Measurements from ENCODE around the gene ENHO.
"Not testable (repeated sequence)": the region's sequence is repeated elsewhere in the genome, so short reads cannot be mapped to it uniquely, and the experiment has no call there.

The ENHO gene

DNA sequence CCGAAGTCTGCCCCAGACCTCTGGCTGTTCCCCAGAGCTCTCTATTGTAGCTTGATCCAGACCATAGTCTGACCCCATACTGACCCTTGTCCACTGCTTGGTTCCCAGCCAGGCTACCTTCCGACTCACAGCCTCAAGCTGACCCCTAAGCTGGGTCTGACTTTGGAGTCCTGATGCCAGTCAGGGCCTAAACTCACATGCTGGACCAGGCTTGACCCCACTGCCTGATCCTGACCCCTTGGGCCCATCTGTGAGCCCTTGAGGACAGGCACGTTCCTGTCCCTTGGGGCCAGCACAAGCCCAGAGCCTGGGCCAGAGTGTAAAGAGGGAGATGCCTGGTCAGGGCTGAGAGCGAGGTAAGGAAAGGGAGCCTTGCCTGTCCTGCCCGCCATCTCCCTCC, 32.7 kb upstream of the ENHO start:
- no peak for DNase-seq (ENCODE audit: low read depth in 2 of 2)

DNA sequence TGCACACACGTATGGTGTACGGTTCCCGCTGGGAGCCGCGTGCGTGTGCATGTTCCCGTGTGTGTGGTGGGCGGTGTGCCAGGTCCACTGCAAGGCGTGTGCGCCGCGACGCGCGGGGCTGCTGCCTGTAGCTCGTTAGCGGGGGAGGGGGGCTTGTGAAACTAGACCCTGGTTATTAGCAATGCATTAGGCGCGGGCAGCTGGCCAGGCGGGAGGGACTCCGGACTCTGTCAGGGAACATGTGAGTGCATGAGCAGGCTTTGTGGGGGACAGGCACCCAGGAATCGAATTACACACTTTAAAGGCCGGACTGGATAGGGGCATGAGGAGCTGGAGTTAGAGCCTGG, 32.2 kb upstream of the ENHO start:
- no peak for DNase-seq (ENCODE audit: low read depth in 2 of 2)

DNA sequence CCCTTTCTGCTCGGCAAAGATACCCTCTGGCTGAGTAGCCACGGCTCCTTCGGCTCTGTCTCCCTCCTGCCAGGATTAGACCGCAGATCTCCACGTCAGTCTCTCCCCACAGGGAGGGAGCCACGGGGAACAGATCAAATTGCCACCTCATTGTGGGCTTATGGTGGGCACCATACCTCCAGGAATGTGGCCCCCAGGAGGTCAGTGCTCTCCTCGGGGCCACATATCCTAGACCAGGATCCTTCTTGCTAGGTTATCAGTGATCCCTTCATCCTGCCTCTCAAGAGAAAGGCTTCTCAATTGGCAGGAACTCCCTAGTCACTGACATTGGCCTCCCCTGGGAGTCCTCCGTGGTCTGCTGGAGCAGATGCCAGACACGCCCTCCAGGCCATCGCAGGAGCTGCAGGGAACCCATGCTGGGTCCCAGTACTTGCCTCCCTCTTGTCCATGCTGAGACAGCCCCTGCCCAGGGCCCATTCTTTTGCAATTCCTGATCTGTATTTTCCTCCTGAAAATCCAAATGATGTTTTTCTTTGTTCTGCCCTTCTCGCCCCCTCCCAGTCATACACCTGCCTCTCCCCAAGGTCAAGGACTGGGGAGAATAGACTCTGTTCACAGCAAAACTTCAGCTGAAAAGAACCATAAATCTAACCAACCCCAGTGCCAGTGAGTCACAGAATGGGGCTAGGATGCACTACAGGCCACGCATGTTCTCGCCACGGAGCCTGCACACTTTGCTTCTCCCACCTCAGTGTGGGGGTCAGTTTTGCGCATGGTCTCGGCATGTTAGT, 31.6 kb upstream of the ENHO start:
- no peak for DNase-seq (ENCODE audit: low read depth in 2 of 2)

DNA sequence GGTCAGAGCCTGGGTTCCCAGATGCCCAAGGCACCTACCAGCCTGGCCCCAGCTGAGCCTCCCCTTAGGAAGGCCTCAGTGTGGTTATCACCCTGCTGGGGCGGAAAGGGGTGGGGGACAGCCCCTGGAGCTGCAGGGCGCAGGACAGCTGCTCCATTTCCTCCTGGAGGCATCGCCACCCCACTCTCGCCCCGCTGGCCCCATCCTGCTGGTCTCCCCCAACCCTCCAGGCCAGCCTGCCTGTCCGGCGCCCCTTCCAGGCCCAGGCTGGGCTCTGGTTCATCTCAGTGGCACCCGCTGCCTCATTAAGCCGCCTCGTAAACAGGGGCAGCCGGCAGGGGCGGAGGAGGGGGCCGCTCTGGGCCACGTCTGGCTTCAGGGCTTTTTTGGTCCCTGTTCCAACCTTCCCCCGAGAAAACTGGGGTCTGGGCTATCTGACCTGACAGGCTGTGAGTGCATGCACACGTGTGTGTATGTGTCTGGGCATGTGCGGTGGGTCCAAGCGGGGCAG, 30.8 kb upstream of the ENHO start:
- no peak for DNase-seq (ENCODE audit: low read depth in 2 of 2)

DNA sequence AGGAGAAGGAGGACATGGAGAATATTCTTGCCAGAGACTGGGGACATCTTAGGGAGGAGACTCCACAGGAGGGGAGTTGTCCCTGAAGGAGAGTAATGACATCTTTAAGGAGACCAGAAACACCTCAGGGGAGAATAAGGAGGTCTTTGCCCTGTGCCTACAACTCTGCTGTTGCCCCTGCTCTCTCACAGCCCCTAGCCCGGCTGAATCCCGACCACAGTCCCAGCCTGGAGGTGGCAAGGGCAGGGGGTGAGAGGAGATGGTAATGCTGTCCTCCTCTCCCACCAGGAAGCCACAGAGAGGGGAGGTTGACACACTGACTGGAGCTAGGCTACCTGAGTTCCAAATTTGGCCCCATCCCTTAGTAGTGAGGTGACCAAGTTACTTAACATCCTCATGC, 30.2 kb upstream of the ENHO start:
- no peak for DNase-seq (ENCODE audit: low read depth in 2 of 2)

DNA sequence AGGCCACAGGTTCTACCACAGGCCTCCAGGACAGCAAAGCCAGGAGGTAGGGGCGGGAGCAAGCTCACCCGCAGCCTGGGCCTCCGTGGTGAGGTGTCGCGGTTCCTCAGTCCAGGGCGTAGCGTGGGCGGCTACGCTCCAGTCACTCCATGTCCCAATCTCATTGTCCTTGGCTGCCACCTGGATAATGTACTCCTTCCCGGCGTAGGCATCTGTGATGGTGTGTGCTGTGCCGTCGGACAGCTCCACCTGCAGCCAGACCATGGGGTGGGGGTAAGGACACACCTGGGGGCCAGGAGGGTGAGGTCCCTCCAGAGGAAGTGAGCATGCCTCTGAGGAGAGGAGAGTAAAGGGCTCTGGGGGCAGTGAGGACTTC, 29.8 kb upstream of the ENHO start:
- DNase-seq (ENCODE audit: low read depth in 2 of 2), result no peak

DNA sequence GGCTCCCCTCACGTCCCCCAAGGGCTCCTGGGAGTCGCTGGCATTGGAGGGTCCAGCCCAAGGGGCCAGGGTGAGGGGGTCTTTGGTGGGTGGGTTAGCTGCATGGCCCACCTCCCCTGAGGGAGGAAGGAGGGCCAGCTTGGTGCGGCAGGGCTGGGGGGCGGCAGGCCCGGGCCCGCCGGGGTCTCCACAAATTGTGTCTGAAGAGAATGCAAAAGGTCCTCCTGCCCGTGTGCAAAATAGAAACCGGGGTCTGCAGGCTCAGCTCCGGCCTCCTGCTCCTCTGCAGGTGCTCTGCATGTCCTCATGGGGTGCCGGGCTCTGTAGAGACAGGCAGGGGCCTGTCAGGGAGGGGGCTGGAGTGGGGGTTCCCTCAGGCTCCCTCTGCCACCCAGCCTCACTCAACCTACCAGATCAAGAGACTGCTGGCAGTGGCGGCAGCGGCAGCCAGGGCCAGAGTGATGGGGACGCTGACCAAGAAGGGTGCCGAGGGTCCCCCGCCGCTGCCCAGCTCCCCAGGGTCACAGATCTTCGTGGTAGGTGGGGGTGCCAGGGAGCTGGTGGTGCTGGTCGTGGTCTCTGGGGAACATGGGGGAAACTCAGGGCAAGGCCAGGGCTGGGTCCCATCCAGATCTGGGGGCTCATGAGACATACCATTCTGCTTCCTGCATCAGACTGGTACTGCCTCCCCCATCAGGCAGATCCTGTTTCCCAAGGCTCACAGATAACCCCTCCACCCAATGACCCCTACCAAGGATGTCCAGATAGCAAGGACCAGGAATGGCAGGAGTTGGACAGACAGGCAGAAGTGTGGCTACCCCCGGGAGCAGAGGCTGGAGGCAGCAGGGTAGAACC, 29.2 kb upstream of the ENHO start:
- no peak for DNase-seq (ENCODE audit: low read depth in 2 of 2)

DNA sequence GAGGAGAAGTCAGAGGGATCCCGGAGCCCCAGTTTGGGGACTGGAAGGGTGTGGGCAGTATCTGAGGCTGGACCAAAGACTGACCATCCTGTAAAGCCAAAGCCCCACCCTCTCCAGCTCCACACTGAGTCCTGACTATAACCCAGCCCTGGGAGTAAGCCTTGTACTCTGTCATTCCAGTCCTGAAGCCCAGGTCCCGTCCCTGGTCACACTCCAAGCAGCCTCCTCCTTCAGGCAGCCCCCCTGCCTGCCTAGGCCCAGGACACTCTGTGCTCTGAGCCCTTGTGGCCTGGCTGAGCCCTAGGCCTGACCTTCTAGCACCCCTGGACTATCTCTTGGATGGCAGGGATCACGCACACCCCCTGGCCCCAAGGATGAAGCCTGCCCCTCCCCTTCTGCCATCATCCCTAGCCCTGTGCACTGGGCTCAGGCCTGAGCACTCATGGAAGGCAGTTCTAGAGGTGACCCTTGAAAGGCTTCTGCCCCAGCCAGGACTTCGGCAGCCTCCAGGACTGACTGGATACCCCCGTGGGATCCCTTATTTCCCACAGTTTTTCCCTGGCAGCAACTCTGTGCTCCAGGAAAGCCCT, 28.0 kb upstream of the ENHO start:
- DNase-seq (ENCODE audit: low read depth in 2 of 2), result no peak

DNA sequence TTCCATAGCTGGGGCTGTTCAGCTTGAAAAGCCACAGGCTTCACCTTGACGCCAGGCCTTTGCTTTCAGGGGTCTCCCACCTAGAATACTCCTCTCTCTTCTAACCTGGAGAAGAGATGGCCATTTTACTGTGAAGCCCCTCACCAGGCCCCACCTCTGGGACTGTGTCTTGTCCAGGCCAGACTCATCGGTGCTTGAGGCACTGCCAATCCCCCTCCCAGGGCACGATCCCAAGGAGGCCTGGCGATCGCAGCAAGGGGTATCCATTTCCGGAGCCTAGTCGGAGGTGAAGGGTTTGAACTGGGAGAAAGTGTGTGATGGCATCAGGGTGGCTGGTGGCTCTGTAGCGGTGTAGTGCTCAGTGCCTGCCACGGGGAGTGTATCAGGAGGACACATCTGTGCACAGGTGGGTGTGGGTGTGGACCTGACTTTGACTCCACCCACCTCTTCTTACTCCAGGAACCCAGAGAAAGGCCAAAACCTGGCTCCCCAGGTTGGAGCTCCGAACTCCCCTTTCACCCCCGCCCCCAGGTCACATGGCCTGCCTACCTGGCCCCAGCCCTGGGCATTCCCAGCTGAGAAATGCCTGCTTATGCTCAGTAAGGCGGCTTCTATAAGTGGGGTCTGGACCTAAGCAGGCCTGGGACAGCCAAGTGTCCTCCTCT, 27.4 kb upstream of the ENHO start:
- no peak for DNase-seq (ENCODE audit: low read depth in 2 of 2)

DNA sequence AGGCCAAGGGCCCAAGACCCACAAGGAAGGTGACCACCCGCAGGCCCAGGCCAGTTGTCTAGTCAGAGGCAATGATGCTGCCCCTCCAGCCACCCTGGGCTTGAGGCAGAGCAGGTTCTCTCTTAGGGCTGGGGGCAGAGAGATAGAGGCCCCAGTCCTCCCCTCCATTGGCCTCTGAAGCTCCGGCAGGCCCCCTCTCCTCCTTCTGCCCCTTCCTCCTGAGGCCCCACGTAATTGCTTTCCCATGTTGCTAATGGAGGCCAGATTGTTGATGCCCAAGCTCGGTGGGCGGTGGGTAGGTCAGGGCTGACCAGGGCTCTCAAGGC, 26.6 kb upstream of the ENHO start:
- DNase-seq (ENCODE audit: low read depth in 2 of 2), result no peak

DNA sequence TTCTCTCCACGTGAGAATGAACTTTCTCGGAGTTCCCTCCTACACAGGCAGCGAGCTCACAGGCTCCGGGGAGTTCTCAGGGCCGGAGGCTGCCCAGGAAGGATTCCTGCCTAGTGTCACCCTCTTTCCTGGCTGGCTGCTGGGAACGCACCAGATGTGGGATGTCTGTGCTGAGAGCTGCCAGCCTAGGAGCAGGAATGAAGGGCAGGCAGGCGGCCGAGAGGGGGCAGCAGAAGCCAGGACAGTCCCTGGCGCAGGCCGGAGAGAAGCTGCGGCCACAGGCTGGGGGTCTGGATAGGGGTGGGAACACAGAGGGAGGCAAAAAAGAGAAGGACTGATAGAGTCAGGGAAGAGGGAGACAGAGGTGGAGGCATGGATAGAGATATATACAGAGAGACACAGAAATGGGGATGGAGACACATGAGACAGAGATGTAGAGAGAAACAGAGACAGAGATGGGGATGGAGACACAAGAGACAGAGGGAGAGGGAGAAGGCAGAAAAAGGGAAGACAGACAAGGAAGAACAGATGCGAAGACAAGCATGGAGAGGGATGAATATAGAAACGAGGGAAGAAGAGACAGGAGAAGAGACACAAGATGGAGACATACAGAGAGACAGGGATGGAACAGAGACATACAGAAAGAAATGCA, 25.3 kb upstream of the ENHO start:
- DNase-seq (ENCODE audit: low read depth in 2 of 2), result no peak

DNA sequence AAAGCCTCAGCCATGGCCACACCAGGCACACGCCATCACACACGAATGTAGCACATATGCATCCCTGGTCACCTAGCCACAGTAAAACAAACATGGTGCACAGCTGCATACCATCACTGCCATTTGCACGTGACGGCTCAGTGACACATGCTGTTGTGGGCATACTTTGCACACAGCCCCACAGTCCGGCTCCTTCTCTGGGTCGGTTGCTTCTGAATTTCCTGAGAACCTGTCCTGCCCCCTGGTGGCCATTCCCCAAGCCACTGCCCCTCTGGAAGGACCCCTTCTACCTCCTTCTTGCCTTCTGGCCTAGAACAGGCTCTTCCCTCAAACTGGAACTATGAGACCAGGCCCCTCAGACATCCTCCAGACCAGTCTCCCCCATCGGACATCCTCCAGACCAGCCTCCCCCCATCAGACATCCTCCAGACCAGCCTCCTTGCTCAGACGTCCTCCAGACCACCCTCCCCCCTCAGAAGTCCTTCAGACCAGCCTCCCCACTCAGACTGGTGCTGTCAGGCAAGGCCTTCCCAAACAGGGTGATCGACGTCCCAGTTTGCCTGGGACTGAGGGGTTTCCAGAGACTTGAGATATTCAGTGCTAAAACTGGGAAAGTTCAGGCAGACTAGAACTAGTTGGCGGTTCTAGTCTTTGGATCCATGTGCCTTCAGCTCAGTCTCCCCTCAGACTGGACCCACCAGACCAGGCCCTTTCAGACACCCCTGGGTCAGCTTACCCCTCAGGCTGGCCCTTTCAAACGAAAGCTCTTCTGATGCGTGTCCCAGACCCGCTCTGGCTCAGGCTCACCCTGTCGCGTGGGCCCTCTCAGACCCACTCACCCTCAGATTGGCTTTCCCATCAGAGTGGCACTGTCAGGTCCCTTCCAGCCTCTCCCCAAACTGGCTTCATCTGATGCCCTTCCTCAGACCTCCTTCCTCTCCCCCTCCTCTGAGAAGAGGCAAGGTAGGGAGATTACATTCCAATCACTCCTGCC, 24.3 kb upstream of the ENHO start:
- DNase-seq (ENCODE audit: low read depth in 2 of 2), result peak in 1 of 2 donors; percentile 31

DNA sequence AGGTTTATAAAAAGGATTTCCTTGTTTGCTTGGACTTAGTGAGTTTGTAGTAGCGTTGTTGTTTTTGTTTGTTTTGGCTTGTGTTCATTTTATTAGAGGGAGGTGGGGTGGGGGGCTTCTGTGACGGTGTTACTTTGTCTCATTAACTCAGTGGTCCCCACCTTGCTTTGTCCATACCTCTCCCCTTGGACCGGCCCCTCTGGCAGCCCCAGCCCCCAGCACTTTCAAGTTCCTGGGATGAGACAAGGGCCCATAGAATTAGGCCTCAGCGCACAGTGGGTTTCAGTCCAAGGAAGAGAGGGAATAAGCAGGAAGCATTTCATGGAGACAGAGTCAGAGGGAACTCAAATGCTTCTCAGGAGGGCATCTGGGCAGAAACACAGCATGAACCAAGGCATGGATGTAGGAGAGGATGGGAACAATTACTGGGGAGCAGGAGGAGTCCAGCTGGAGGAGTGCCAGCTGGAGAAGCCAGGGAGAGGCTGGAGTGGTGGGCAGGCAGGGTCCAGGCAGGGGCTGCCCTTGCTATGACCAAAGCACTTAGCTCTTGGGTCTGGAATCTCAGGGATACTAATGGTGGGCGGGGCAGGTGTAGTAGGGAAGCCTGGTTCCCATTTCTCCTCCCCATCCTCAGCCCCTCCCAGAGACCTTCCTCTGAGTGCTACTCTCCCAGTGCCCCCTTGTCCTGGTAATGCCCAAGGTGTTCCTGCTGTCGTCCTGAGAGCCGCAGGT, 23.5 kb upstream of the ENHO start:
- no peak for DNase-seq (ENCODE audit: low read depth in 2 of 2)

DNA sequence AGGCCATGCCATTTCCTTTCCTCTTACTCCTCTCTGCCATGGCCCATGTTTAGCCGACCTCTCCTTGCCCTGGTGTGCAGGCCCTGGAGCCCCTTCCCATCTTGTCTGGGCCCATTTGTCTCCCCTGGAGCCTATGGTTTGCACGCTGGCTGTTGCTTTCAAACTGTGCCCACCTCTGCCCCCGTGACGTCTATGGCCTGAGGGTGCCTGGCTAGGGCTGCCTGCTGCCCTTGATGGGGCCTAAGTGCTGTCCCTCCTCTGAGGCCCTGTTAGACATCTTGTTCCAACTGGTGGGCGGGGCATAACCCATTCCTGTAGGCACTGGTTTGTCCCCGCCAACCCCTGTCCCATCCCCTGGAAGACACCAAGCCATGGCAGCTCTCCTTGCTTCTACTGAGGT, 22.7 kb upstream of the ENHO start:
- DNase-seq (ENCODE audit: low read depth in 2 of 2), result no peak

DNA sequence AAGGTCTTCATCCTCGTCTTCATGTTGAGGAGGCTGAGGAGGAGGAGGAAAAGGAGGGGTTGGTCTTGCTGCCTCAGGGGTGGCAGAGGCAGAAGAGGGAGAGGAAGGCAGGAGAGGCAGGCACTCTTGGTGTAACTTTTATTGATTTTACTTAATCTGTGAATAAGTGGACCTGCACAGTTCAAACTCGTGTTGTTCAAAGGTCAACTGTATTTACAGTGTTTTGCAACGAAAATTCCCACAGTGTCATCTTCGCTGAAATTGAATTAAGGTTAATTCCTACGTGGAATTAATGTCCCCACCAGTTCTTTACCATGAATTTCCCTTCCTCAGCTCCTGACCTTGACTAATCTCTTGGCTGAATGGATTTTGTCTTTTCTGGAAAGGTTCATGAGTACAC, 21.2 kb upstream of the ENHO start:
- no peak for DNase-seq (ENCODE audit: low read depth in 2 of 2)

DNA sequence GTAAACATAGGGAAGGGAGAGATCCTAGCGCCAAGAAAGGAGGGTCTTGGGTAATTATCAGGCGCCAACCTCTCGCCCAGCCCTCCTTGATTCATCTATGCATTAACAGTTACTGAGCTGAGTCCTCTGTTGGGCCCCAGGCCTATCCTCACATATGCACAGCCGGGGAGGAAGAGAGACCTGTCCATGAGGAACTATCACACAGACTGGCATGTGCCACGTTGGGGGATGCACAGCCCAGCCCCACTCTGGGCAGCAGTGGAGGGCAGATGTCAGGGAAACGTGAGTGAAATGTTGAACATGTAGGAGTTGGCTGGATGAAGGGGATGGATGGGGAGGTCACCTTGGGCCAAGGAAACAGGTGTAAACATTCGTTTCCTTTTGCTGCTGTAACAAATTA, 18.8 kb upstream of the ENHO start:
- no peak for DNase-seq (ENCODE audit: low read depth in 2 of 2)

DNA sequence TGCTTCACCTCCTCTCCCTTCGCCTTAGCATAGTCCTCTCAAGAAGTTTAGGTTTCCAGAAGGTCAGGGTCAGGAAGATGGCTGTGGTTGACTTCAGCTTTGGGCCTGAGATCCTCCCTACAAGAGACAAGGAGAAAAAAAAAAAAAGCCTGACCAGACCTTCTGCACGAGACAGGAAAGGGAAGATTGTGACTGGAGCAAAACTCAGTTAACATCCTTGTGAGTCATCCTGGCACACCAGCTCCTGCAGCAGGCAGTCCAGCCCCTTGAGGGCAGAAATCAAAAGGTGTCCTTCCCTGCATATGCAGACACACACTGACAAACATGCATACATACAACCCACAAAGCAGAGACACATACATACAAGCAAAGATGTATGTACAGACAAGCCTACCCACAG, 18.0 kb upstream of the ENHO start:
- no peak for DNase-seq (ENCODE audit: low read depth in 2 of 2)

DNA sequence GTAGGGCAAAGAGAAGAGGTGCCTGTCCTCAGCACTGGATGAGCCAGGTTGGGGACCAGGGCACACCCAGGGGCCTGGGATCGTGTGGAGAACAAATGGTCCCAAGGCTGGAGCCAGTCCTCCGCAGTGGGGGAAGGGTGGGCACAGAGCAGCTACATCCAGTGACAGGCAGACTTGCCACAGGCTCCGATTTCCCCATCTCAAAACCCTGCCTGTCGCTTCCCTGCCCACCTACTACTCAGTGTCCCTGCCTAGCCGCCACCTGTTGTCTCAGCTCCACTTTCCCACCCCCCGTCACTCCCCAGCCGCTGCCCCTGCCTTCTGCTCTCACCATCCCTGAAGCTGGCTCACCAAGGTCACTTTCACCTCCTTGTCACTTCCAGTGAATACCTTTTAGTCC, 13.9 kb upstream of the ENHO start:
- no peak for DNase-seq (ENCODE audit: low read depth in 2 of 2)

DNA sequence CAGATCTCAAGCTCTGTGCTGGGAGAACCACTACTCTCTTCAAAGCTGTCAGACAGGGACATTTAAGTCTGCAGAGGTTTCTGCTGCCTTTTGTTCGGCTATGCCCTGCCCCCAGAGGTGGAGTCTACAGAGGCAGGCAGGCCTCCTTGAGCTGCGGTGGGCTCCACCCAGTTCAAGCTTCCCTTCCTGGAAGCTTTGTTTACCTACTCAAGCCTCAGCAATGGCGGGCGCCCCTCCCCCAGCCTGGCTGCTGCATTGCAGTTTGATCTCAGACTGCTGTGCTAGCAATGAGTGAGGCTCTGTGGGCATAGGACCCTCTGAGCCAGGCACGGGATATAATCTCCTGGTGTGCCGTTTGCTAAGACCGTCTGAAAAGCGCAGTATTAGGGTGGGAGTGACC, 9.3 kb upstream of the ENHO start:
- not testable (repeated sequence) for DNase-seq (ENCODE audit: low read depth in 2 of 2)

DNA sequence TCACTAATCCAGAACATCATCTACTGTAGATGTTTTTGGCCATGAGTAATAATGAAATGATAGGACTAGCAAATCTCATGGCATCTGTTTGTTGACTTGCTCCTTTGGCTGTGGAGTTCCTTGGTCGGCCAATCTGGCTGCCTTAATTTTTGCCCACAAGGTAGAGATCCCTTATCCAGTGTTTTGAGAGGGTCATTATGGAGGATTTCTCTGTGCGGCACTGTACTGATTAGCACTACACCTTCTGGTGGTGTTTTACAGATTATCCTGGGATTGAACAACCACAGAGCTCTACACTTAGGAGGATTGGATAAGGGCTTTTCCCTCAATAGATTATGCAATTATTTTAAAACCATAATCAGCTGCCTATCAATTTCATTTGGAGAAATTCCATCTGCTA, 3.2 kb upstream of the ENHO start:
- no peak for DNase-seq (ENCODE audit: low read depth in 2 of 2)
